ENCODE results near the gene PIGM.
"Not testable (repeated sequence)": the region's sequence is repeated elsewhere in the genome, so short reads cannot be mapped to it uniquely, and the experiment has no call there.

PIGM gene

DNA sequence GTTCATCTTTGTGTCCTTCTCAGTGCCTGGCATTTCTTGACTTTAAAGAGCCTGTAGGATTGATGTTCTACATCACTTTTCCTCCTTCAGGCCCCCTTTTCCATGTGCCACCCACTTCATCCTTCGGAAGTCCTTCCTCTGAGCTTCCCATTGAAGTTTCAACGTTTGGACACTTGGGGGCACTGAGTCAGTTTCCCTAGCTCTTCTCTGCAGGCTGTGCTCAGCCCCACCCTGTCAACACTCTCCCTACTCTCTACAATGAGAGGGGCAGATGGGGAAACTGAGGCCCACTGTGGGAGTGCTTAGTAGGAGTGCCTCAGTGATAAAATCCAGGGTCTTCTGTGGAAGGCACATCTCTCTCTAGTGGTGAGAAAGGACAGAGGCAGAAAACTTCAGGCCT lies 26.3 kb upstream of the PIGM start:
- DNase-seq = no peak

GRCh38 chr1:160056648-160057169 lies 24.9 kb upstream of the PIGM start:
- DNase-seq = no peak

- DNase-seq = no peak
These were observed 22.0 kb upstream of the PIGM start for GRCh38 chr1:160053548-160054365.

- DNase-seq = no peak
These were observed 21.1 kb upstream of the PIGM start for GRCh38 chr1:160052936-160053335.

DNA sequence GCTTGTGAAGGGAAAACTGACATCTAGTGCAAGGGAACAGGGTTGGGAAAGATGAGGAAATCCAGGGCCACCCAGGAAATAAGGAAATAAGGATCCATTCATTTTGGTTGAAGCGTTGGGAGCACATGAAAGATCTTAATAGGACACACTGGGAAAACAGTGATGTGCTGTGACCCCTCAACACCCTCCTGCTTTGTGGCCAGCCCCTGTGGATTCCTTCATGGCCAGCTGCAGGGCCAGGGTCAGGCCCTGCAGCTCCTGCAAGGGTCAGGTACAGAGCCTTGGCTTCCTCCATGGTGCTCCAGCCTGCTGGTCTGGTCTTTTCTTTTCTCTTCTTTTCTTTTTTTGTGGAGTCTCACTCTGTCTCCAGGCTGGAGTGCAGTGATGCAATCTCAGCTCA lies 18.8 kb upstream of the PIGM start:
- DNase-seq = no peak

GRCh38 chr1:160050182-160050581 lies 18.4 kb upstream of the PIGM start:
- not testable (repeated sequence) for DNase-seq

DNA sequence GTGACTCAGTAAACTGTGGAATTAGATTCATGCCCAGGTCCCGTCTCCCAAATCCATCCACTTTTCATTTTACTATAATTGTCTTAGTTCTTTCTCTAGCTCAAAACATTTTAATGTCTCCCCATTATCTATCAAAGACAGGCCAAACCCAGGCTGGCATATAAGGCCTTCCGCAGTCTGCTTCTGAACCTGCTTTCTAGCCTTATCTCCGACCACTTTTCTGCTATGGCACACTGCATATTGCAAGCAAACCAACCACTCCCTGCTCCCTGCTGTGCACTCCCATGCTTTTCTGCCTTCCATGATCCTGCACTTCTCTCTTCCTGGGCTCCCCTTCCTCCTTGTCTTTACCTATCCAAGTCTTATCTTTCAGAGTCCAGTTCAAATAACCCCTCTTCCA lies 17.3 kb upstream of the PIGM start:
- DNase-seq = no peak

GRCh38 chr1:160048335-160048734 lies 16.5 kb upstream of the PIGM start:
- DNase-seq = no peak

DNA sequence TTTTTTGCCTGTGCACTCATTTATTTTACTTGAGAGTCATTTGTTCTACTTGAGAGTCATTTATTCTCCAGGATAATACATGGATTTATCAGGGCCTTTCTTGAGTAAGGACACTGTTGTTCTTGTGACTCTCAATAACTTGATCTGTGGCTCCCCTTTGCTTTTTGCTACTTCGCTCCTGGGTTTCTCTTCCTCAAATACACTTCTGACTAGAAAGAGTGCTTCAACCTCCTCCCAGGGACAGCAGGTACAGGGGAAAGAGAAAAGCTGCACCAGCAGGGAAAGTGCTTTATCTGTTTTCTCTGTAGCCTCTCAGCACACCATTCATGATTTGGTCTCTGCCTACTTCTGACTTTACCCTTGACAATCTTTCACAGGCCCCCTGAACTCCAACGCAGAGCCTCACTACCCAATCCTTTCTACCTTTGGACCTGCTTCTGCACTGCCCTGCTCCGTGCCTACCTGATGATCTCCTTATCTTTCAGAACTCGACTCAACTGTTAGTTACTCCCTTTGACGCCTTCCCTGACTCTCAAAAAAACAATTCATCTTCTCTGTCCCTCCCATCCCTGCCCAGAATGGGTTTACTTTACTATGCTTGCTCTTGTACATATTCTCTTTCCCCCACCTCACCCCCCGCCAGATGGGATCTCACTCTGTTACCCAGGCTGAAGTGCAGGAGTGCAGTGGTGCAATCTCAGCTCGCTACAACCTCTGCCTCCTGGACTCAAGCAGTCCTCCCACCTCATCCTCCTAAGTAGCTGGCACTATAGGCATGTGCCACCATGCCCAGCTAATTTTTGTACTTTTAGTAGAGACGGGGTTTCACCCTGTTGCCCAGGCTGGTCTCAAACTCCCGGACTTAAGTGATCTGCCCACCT lies 15.6 kb upstream of the PIGM start:
- no peak for DNase-seq

- peak; percentile 57 for DNase-seq
These were observed 14.8 kb upstream of the PIGM start for GRCh38 chr1:160046494-160047110.

DNA sequence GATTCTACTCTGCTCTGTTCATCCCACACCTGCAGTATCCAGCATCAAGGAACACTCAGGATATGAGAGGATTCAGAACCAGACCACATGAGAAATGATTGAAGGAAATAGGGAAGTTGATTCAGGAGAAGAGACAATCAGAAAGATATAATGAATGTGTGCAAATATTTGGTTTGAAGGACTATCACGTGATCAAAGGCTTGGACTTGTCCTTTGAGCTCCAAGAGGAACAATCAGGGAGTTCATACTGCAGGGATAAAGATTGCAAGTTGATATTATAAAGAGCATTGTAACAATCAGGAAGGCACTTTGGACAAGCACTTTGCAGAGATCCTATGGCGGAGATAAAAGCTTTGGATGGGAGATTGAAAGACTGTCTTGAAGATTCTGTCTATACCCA lies 13.9 kb upstream of the PIGM start:
- DNase-seq = no peak

DNA sequence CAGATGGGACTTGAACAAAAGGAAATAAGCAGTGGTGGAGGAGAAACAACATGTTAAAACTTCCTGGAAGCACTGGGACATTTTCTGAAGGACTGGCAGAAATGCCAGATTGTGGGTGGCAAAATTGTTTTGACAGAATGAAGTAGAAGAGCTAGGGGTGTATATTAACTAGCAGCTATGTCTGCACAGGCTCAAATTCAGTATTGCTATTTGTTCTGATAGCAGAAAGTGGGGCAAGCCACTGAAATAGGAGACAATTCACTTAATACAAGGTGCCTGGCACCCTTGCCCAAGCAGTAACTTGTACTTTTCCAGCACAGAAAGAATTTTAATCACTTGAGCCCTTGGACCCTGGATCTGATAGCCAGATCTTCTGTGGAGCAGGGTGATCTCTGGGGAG lies 11.8 kb upstream of the PIGM start:
- no peak for DNase-seq

DNA sequence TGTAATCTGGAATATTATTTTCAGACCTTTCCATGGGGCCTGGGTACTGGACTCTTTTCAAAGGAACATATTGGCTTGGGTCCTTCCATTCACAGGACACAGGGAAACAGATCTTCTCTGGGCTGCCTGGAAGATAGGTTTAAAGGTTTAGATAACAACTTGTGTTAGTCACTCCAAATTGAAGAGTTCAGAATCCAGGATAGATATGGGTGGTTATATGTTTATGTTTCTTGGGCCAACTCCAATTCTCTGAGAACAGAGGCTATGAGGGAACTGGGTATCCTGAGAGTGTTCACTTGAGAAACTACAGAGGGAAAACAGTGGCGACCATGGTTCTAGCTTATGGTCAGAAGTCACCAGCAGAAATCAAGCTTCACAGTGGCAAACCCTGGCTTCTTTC lies 8.7 kb upstream of the PIGM start:
- no peak for DNase-seq

- peak; percentile 5 for DNase-seq
These were observed 503 bp upstream of the PIGM start for GRCh38 chr1:160032165-160032820.

GRCh38 chr1:160030657-160031364 lies 979 bp downstream of the PIGM start:
- peak; percentile 5 for DNase-seq

DNA sequence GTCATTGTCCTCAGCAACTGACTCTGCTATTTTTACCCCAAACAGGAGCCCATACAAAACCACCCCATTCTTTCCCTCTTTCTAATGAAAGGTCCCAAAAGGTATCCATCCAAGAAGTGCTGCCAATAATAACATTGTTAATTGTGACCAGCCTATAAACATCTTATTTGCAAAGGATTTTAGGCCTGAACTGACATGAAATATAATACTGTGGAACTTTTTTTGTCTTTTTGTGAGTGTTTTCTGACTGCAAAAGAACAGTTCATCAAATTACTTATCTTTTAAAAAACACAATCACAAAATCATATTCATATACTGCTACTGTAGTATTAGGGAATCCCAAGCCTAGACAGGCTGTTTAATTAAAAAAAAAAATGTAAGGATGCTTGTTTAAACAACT lies 3.4 kb downstream of the PIGM start:
- no peak for DNase-seq

DNA sequence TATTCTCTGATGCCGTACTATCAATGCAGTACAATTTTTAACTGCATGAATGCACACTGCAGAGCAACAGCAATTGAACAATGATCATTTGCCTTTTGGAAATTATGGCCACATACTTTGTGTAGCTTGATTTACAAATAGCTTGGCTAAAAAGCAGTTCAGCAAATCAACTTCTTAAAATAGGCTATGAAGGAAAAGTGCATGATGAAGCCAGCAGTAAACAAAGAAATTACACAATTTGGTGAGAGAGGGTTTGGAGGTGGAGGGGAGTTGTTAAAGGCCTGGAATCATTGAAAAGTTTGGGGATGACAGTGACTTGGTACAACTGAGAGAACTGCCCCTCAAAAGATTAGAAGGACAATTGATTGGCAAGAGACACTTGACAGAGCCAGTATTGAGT lies 6.5 kb downstream of the PIGM start:
- DNase-seq = no peak

DNA sequence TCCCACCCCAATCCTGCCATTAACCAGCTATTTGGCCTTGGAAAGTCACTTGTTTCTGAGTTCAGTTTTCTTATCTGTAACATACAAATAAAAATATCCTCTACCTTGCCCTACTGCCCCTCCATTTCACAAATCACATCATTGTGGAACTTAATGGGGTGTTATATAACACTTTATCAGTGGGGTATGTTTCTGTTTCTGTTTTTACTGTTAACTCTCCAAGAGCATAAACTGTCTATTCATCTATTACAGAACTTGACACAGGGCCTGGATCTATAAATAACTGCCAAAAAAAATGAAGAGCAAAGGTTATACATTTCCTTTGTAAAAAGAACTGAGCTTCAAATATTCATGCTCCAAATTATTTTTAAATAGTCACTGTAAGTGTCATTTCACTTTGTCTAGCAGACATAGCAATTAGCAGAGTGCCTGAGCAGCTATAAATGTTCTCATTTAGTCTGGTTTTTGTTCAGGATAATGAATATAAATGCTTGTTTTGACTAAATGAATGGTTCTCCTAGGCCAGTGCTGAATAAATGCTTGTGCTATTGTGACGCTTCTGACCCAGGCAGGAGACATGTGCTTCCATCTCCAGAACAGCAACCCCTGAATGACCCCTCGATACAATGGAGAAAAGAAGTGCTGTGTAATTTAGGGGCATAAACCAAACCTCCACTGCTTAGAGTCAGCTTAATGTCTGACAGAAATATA lies 7.4 kb downstream of the PIGM start:
- DNase-seq = no peak

DNA sequence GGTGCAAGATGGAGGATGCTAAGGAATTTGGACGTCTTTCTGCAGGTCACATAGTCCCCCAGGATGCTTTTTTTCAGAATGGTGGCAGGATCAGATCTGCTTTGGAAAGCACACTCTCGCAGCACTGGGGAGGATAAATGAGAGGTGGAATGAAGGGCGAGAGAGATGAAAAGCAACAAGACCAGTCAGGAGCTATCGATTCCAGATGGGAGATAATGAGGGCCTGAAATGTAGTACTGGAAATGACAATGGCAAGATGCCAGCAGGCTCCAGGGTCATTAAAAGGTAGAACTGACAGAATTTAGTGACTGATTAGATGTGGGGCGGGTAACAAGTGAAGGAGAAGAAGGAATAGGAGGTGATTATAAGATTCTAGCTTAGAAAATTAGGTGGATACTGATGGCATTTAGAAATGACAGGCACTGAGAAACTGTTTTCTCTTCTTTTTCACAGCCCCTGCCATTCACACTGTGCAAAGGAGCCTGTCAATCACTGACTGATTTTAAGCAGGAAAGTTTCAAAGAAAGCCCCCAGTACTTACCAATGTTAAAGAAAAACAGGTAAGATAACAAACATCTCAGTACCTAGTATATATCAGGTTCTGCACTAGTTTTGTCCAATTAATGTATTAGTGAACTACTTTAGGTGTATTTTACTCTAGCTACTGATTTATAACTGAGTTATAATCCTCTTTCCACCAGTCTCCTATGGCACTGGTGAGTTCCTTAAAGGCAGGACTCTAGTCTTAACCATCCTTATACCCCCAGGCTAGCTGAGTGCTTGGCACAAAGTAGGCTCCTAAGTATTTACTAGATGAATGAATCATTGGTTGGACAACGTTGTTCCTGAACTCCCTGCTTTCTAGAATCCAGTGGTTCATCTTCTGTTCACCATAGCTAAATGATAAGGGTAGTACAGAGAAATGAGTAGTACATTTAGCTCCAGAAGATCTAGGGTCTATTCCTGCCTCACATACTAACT lies 9.2 kb downstream of the PIGM start:
- DNase-seq = no peak

DNA sequence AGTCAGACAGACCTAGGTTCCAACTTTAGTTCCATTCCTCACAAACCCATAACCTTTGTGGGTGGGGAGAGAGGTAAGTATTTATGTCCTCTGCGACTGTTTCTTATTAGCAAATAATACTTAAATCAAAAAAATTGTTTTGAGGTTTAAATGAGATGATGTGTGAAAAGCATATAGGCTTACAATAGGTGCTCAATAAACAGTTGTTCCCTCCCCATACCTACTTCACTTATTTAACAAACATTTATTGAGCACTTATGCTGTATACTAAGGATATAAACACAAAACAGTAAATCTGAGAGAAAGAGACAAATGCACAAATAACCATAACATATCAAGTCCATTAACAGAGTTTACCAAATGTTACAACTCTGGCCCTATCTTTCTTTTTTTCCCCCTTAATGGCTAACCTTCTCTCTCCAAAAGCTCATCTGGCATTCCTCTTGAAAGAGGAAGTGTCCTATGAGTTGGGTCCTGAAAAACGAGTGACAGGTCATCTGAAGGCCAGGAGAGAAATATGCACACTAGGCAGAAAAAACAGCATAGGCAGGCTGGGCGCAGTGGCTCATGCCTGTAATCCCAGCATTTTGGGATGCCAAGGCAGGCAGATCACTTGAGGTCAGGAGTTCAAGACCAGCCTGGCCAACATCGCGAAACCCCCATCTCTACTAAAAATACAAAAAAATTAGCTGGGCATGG lies 10.3 kb downstream of the PIGM start:
- DNase-seq = no peak
